ENCODE results near the gene PALD1.

GRCh38 chr10:70584366-70584765, 105.8 kb downstream of the PALD1 start:
- TF ChIP-seq, protein P1, sequence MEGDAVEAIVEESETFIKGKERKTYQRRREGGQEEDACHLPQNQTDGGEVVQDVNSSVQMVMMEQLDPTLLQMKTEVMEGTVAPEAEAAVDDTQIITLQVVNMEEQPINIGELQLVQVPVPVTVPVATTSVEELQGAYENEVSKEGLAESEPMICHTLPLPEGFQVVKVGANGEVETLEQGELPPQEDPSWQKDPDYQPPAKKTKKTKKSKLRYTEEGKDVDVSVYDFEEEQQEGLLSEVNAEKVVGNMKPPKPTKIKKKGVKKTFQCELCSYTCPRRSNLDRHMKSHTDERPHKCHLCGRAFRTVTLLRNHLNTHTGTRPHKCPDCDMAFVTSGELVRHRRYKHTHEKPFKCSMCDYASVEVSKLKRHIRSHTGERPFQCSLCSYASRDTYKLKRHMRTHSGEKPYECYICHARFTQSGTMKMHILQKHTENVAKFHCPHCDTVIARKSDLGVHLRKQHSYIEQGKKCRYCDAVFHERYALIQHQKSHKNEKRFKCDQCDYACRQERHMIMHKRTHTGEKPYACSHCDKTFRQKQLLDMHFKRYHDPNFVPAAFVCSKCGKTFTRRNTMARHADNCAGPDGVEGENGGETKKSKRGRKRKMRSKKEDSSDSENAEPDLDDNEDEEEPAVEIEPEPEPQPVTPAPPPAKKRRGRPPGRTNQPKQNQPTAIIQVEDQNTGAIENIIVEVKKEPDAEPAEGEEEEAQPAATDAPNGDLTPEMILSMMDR (conservative IDR thresholded peaks at IDR 0.05; ENCODE audit: low read depth in 2 of 2), result no peak
- TF ChIP-seq CREB1 (CRISPR knock-in tag; IDR thresholded peaks at IDR 0.05; ENCODE audit: low read depth), result no peak
- no peak for TF ChIP-seq POLR2AphosphoS5 (IDR thresholded peaks at IDR 0.05; ENCODE audit: low read depth)
